HG02763 (cell line): ENCODE measurements around the gene ZBTB20.

Experiments
- ATAC-seq: cut with Tn5 transposase; IDR thresholded peaks from one replicate; pipeline ENCODE4 v1.9.1; 2021; ENCODE audit warnings: mild to moderate bottlenecking, moderate library complexity; ENCODE audit not compliant: unreplicated experiment

The ZBTB20 gene

DNA sequence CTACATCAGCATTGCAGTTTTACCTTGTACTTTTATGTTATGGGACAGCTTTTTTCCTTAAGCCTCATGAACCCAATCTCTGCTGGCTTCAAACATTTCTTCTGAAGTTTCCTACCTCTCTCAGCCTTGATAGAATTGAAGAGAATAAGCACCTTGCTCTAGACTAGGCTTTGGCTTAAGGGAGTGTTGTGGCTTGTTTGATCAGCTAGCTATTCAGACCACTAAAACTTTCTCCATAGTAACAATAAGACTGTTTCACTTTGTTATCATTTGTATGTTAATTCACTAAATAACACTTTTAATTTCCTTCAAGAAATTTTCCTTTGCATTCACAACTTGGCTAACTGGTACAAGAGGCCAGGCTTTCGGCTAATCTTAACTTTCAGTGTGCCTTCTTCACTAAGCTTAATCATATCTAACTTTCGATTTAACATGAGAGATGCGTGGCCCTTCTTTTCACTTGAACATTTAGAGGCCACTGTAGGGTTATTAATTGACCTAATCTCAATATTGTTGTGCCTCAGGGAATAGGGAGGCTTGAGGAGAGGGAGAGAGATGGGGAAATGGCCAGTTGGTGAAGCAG lies 861.3 kb downstream of the ZBTB20 start:
- ATAC-seq, result no peak

DNA sequence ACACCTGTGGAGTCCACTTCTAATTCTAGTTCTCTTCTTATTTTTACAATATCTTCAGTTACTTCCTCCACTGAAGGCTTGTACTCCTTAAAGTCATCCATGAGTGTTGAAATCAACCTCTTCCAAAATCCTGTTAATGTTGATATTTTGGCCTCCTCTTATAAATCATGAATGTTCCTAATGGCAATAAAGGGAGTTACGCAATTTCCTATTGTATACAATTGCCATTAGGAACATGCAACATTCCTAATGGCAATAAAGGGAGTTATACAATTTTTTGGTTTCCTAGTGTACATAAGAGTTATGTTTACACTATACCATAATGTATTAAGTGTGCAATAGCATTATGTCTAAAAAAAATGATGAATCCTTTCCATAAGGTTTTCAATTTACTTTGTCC lies 862.4 kb downstream of the ZBTB20 start:
- ATAC-seq, result no peak
